Neural crest cell (in vitro differentiated cells): ENCODE results near the gene RPTOR. TPM values are rescaled to one million over a fixed set of nuclear protein-coding genes. Genes with fewer than 3 reads are reported as not detected.

ENCODE experiments used
- DNase-seq: peaks from one replicate; pipeline ENCODE4 v3.0.0; 2021; ENCODE audit warnings: low read depth, mixed read lengths, low spot score
- H3K27ac Mint-ChIP-seq: one replicate; pipeline ENCODE4 v1.8.0; 2021; ENCODE audit warnings: mild to moderate bottlenecking, mixed read lengths; ENCODE audit not compliant: unreplicated experiment
- H3K27me3 Mint-ChIP-seq: 2 replicates; pipeline ENCODE4 v1.8.0; 2021; ENCODE audit warnings: low read depth, mild to moderate bottlenecking, mixed read lengths
- H3K36me3 Mint-ChIP-seq: 2 replicates; pipeline ENCODE4 v1.8.0; 2021; ENCODE audit warnings: low read depth, mild to moderate bottlenecking, mixed read lengths
- H3K4me1 Mint-ChIP-seq: 2 replicates; pipeline ENCODE4 v1.8.0; 2021; ENCODE audit warnings: mixed read lengths
- H3K4me3 Mint-ChIP-seq: one replicate; pipeline ENCODE4 v1.8.0; 2021; ENCODE audit warnings: mild to moderate bottlenecking, mixed read lengths
- H3K9me3 Mint-ChIP-seq: 2 replicates; pipeline ENCODE4 v1.8.0; 2021; ENCODE audit warnings: mixed read lengths
- total RNA-seq: library from RNA; stranded (reverse); gene quantifications from 2 replicates; pipeline ENCODE4 v1.2.1, GENCODE V29; 2021
- TF ChIP-seq, protein P1 (sequence below): fragments of 200-600 bp; sonication (generic); conservative IDR thresholded peaks from 2 replicates; pipeline ENCODE4 v1.5.0; 2021; ENCODE audit warnings: antibody characterized with exemption, mild to moderate bottlenecking

Gene RPTOR
- total RNA-seq, 1 donor from 2014 or later, result 41.1 TPM

- peaks cover 5% of the 10 kb centered on the region for H3K9me3 Mint-ChIP-seq
Observed at GRCh38 chr17:81008140-81008539, 463.5 kb downstream of the RPTOR start.

DNA sequence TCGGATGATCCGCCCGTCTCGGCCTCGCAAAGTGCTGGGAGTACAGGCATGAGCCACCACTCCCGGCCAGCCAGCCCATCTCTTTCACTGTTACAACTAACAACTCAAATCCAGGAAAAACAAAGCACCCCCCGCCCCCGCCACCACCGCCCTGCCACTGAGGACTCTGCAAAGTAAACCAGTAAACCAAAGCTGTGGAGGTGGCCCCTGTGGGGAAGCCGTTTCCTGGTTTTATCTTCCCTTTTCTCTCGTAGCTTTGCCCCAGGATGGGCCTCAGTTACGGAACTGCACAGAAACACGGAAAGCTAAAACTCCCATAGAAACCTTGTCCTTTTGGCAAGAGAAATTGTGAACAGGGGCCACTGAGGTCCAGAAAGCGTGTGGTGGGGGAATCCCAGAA, 464.5 kb downstream of the RPTOR start:
- no peaks in the 10 kb centered on the region for H3K36me3 Mint-ChIP-seq
- H3K9me3 Mint-ChIP-seq, result peaks cover 5% of the 10 kb centered on the region
- TF ChIP-seq, protein P1, sequence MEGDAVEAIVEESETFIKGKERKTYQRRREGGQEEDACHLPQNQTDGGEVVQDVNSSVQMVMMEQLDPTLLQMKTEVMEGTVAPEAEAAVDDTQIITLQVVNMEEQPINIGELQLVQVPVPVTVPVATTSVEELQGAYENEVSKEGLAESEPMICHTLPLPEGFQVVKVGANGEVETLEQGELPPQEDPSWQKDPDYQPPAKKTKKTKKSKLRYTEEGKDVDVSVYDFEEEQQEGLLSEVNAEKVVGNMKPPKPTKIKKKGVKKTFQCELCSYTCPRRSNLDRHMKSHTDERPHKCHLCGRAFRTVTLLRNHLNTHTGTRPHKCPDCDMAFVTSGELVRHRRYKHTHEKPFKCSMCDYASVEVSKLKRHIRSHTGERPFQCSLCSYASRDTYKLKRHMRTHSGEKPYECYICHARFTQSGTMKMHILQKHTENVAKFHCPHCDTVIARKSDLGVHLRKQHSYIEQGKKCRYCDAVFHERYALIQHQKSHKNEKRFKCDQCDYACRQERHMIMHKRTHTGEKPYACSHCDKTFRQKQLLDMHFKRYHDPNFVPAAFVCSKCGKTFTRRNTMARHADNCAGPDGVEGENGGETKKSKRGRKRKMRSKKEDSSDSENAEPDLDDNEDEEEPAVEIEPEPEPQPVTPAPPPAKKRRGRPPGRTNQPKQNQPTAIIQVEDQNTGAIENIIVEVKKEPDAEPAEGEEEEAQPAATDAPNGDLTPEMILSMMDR, result no peak
- no peak overlapping the region for H3K4me3 Mint-ChIP-seq
- H3K27me3 Mint-ChIP-seq, result peaks cover 39% of the 10 kb centered on the region
- peaks cover 19% of the 10 kb centered on the region for H3K4me1 Mint-ChIP-seq
- no peak for DNase-seq
- no peak overlapping the region for H3K27ac Mint-ChIP-seq

More at GRCh38 chr17:81008140-81008539, 463.5 kb downstream of the RPTOR start:
- H3K27me3 Mint-ChIP-seq, result peaks cover 46% of the 10 kb centered on the region
- TF ChIP-seq, protein P1, result no peak
- no peak for DNase-seq
- H3K4me1 Mint-ChIP-seq, result peaks cover 25% of the 10 kb centered on the region
- no peaks in the 10 kb centered on the region for H3K36me3 Mint-ChIP-seq
- H3K4me3 Mint-ChIP-seq, result no peak overlapping the region
- no peak overlapping the region for H3K27ac Mint-ChIP-seq

GRCh38 chr17:81010935-81011334, 466.3 kb downstream of the RPTOR start:
- peaks cover 23% of the 10 kb centered on the region for H3K27me3 Mint-ChIP-seq
- peaks cover 8% of the 10 kb centered on the region for H3K9me3 Mint-ChIP-seq
- DNase-seq, result no peak
- peaks cover 13% of the 10 kb centered on the region for H3K4me1 Mint-ChIP-seq
- no peak overlapping the region for H3K4me3 Mint-ChIP-seq
- H3K27ac Mint-ChIP-seq, result no peak overlapping the region
- peaks cover 3% of the 10 kb centered on the region for H3K36me3 Mint-ChIP-seq
- TF ChIP-seq, protein P1, result no peak

DNA sequence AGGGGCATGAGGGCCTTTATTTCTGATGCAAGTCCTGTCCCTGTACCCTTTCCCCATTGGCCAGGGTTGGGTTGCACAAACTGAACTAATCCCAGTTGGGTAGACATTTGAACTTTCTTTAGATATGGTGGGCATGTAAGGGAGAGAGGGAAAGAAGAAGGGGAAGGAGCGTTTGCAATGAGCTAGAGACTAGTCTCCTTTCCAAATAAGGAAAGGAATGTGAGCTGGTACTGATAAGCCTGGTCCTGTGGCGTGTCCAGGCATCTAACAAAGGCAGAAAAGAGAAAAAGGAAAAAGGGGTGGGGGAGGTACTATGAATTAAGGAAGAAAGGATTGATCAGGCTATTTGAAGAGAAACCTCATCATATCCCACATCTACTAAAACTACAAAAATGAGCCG, 467.3 kb downstream of the RPTOR start:
- Mint-ChIP-seq H3K27me3 (peaks cover 14% of the 10 kb centered on the region), H3K9me3 (peaks cover 12% of the 10 kb centered on the region), H3K4me1 (peaks cover 14% of the 10 kb centered on the region), H3K4me3 (no peak overlapping the region), H3K36me3 (peaks cover 3% of the 10 kb centered on the region), H3K27ac (no peak overlapping the region)
- DNase-seq, result no peak
- TF ChIP-seq, protein P1, result no peak

GRCh38 chr17:81012574-81013447, 468.2 kb downstream of the RPTOR start:
- Mint-ChIP-seq H3K4me1 (peaks cover 17% of the 10 kb centered on the region), H3K27me3 (peaks cover 6% of the 10 kb centered on the region), H3K4me3 (no peak overlapping the region), H3K9me3 (peaks cover 12% of the 10 kb centered on the region), H3K27ac (no peak overlapping the region), H3K36me3 (peaks cover 3% of the 10 kb centered on the region)
- no peak for DNase-seq
- TF ChIP-seq, protein P1, result no peak
